Skeletal muscle satellite cell (primary cell): ENCODE results near the gene MAML3.

Source experiments
- H3K27me3 ChIP-seq: 2 replicates; pipeline ENCODE4 v1.7.0; 2013; ENCODE audit warnings: low read length; ENCODE audit not compliant: control insufficient read depth, insufficient read depth
- H3K36me3 ChIP-seq: 2 replicates; pipeline ENCODE4 v1.7.0; 2013; ENCODE audit warnings: mild to moderate bottlenecking, control low read depth, low read length; ENCODE audit not compliant: insufficient read depth
- H3K4me1 ChIP-seq: 2 replicates; pipeline ENCODE4 v1.7.0; 2013; ENCODE audit warnings: low read length; ENCODE audit not compliant: control insufficient read depth, insufficient read depth
- H3K4me2 ChIP-seq: 2 replicates; pipeline ENCODE4 v1.7.0; 2013; ENCODE audit warnings: mild to moderate bottlenecking, low read length
- H3K4me3 ChIP-seq: 2 replicates; pipeline ENCODE4 v1.7.0; 2013; ENCODE audit warnings: low read length
- H3K9ac ChIP-seq: 2 replicates; pipeline ENCODE4 v1.7.0; 2013; ENCODE audit warnings: mild to moderate bottlenecking, low read depth, low read length, moderate library complexity
- H3K9me3 ChIP-seq: replicated peaks from 2 replicates; pipeline ENCODE4 v1.7.0; 2013; ENCODE audit warnings: mild to moderate bottlenecking, control low read depth, low read length

The MAML3 gene

DNA sequence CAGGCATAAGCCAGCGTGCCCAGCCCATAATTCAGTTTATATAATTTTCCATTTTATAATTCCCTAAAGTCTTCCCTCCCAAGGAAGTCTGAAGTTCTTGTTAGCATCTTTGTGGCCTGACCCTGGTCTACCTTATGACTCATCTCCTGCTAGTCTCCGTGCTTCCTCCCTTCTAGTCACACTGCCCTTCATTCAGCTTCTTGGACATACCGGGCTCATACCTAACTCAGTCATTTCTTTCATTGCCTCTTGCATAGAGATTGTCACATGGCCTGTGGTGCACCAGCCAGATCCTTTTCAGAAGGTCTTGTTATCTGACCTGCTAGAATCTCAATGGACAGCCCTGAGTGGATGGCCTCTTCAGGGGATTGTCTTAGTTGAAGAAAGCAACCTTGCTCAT is 22.8 kb upstream of the MAML3 start:
- Histone ChIP-seq H3K4me2 (no peak overlapping the region), H3K36me3 (no peaks in the 10 kb centered on the region), H3K4me3 (no peak overlapping the region), H3K27me3 (no peaks in the 10 kb centered on the region), H3K4me1 (no peaks in the 10 kb centered on the region), H3K9ac (no peak overlapping the region), H3K9me3 (no peaks in the 10 kb centered on the region)

DNA sequence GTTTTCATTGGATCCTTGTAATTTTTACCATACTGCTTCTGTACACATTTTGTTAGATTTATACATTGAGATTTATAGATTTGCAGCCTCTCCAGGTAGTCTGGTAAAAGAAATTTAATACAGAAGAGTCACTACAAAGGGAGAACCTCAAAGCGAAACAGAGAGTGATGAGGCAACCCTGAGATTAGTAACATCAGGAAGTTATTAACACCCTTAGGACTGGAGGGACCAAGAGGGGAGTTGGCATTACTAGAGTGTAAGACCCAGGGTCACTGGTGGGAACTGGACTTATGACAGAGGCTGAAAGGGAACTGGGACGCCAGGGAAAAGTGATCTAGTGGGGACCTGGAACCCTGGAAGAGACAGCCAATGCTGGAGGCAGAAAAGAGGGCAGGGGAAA is 20.6 kb upstream of the MAML3 start:
- H3K27me3 ChIP-seq, result peaks cover 2% of the 10 kb centered on the region
- H3K4me2 ChIP-seq, result no peak overlapping the region
- H3K36me3 ChIP-seq, result no peaks in the 10 kb centered on the region
- no peak overlapping the region for H3K9ac ChIP-seq
- H3K4me1 ChIP-seq, result no peaks in the 10 kb centered on the region
- H3K9me3 ChIP-seq, result no peaks in the 10 kb centered on the region
- no peak overlapping the region for H3K4me3 ChIP-seq

DNA sequence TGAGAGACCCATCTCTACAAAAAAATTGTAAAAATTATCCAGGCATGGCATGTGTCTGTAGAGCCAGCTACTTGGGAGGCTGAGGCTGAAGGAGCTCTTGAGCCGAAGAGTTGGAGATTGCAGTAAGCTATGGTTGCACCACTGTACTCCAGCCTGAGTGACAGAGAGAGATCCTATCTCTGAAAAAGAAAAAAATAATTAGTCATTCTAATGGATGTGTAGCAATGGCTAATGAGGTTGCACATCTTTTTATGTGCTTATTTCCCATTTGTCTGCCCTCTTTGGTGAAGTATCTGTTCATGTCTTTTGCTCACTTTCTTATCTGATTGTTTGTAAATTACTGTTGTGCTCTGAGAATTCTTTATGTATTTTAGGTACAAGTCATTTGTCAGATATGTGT is 19.0 kb upstream of the MAML3 start:
- Histone ChIP-seq H3K4me3 (no peak overlapping the region), H3K4me1 (no peaks in the 10 kb centered on the region), H3K4me2 (no peak overlapping the region), H3K9me3 (no peaks in the 10 kb centered on the region), H3K36me3 (no peaks in the 10 kb centered on the region), H3K9ac (no peak overlapping the region), H3K27me3 (peaks cover 2% of the 10 kb centered on the region)

DNA sequence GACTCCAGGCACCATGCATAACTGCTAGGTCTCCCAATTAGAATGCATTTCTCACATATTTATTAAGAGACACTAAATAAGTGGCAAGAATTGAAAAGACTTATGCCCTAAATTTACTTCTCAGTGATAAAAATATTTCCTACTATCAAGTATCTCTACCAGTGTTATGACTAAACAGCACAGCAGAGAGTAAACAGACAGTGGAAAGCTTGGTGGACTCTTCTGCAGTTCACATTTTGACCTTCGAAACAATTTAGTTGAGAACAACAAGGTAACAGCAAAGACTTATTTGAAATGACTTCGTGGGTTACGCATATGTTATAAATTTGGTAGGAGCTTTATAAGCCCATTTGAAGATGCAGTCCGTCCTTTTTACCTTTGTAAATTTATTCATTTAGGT is 16.3 kb upstream of the MAML3 start:
- peaks cover 2% of the 10 kb centered on the region for H3K27me3 ChIP-seq
- no peaks in the 10 kb centered on the region for H3K4me1 ChIP-seq
- no peaks in the 10 kb centered on the region for H3K9me3 ChIP-seq
- no peaks in the 10 kb centered on the region for H3K36me3 ChIP-seq
- no peak overlapping the region for H3K4me2 ChIP-seq
- H3K9ac ChIP-seq, result no peak overlapping the region
- H3K4me3 ChIP-seq, result no peak overlapping the region

DNA sequence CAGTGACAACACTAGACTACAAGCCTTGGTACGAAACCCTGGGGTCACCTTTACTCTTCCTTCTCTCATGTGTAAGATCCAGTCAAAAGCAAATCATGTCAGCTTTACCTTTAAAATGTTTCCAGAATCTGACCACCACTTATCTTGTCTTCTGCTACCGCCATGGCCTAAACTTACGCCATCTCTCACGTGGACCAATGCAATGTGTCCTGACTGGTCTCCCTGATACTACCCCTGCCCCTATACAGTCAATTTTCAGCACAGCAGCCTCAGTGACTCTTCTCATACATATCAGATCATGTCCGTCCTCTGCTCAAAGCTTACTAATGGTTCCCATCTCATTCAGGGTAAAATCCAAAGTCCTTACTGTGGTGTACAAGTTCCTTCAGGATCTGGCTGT is 15.0 kb upstream of the MAML3 start:
- Histone ChIP-seq H3K4me2 (no peak overlapping the region), H3K36me3 (no peaks in the 10 kb centered on the region)

DNA sequence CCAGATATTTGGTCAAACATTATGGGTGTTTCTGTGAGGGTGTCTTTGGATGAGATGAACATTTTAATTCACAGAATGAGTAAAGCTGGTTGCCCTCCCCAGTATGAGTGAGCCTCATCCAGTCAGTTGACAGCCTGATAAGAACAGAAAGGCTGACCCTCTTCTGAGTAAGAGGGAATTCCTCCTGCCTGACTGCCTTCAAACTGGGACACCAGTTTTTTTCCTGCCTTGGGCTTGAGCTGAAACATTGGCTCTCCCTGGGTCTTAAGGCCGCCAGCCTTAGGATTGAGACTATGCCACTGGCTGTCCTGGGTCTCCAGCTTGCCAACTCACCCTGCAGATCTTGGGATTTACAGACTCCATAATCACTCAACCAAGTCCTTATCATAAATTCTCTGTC is 14.5 kb upstream of the MAML3 start:
- Histone ChIP-seq H3K4me3 (no peak overlapping the region), H3K27me3 (peaks cover 2% of the 10 kb centered on the region), H3K4me2 (no peak overlapping the region), H3K4me1 (peaks cover under 1% of the 10 kb centered on the region), H3K36me3 (no peaks in the 10 kb centered on the region), H3K9ac (no peak overlapping the region), H3K9me3 (no peaks in the 10 kb centered on the region)

More for the DNA sequence above, 15.0 kb upstream of the MAML3 start:
- Histone ChIP-seq H3K9me3 (no peaks in the 10 kb centered on the region), H3K4me1 (no peaks in the 10 kb centered on the region), H3K9ac (no peak overlapping the region), H3K27me3 (peaks cover 2% of the 10 kb centered on the region), H3K4me3 (no peak overlapping the region)

DNA sequence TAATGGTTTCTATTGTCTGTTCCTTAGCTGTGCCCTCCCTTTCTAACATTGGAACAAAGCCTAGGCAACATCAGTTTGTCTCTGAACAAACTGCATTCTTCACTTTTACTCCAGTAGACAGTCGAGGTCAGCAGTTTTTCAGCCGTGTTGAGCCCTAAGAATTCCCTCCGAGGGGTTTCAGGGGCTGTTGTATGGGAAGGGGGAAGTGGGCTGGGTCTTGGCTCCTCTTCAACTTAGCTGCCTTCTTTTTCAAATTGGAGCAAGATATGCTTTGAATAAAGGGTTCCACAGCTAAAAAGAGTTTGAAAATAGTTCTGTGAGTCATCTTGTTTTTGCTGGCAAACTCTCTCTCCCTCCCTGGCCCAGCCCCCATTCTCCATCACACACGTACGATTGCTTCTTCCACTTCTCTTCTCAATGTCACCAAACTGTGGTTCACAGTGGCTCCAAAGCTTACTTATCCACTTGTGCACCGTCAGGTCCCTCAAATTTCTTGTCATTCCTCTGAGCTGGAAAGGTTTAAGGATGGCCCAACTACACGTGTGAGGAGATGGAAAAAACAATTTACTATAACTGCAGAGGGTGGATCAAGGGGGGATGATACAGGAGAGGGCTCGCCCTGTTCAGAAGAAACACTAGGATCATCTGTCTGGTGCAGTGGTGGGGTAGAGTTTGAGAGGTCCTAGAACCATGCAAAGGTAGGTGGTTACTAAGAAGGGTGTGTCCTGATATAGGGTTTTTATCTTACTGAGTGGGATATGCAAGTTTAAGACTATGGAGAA is 9.2 kb upstream of the MAML3 start:
- H3K4me3 ChIP-seq, result peak overlapping the region; percentile 57
- peak overlapping the region; percentile 73 for H3K4me2 ChIP-seq
- H3K9ac ChIP-seq, result peak overlapping the region; percentile 40
- H3K27me3 ChIP-seq, result no peaks in the 10 kb centered on the region
- H3K4me1 ChIP-seq, result peaks cover 12% of the 10 kb centered on the region
- H3K36me3 ChIP-seq, result no peaks in the 10 kb centered on the region
- H3K9me3 ChIP-seq, result no peaks in the 10 kb centered on the region

DNA sequence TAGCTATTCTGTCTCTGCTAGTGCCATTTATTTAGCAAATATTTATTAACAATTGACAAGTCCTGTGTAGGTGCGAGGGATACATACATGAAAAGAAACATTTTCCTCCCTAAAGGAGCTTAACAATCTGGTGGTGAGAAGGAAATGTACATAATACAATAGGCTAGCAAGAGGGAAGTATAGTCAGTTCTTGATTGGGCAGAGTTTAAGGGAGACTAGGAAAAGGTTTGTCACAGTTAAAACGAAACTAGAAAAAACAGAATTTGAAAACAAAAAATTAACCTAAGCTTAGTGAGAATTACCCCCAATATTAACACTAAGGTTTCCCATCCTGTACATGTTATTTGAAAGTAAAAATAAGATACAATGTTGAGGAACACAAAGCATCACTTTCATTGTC is 8.6 kb upstream of the MAML3 start:
- Histone ChIP-seq H3K4me1 (peaks cover 12% of the 10 kb centered on the region), H3K27me3 (no peaks in the 10 kb centered on the region), H3K4me2 (peak overlapping the region; percentile 73), H3K4me3 (peak overlapping the region; percentile 57), H3K36me3 (no peaks in the 10 kb centered on the region), H3K9me3 (no peaks in the 10 kb centered on the region), H3K9ac (peak overlapping the region; percentile 40)

DNA sequence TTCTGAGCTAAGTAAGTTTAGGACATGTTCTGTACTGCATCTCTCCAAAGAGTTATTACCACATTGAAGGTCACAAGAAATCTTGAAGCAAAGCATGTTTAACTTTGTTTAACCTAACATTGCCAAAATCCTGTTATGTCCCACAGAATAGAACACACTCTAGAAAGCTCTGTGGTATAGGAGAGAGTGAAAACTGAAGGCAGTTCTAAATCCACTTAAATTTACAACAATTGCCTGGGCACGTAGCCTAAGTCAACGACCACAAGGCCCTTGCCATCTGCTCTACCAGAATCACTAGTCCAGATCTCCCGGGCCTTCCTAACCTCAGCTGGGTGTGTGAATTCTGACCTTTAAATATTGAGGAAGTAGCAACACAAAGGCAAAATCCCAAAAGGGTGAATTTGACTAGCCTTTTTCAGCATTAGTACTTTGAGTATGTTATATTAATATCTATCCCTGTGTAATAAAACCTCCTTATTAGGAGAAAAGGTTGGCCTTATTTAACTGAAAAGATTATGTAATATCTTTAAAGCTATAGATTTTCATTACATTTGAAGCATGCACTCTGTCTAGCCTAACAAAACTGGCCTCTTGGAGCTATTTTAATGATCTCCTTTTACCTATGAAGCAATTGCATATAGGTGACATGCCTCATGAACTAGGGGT is 4.5 kb upstream of the MAML3 start:
- Histone ChIP-seq H3K4me2 (no peak overlapping the region), H3K4me1 (peaks cover 17% of the 10 kb centered on the region), H3K4me3 (no peak overlapping the region), H3K27me3 (no peaks in the 10 kb centered on the region), H3K9me3 (no peaks in the 10 kb centered on the region), H3K36me3 (no peaks in the 10 kb centered on the region), H3K9ac (no peak overlapping the region)

DNA sequence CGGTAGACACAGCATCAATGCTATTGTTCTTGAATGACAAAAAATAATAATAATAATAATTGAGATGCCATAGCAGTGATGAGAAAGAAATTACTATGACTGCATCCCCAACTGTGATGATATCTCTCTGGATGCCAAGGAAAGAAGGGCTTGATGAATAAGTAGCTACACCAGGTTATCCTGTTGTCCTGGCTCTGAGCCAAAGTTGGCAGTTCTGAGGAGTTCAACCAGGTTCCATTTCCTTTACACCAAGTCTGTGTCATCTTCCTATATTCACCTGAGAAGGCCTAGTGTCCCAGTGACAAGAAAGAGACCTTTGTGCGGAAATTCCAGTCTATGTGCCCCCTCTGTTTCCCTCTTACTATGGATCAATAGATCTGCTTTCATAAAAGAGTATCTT is 3.4 kb upstream of the MAML3 start:
- Histone ChIP-seq H3K4me1 (peaks cover 10% of the 10 kb centered on the region), H3K9ac (no peak overlapping the region), H3K4me2 (no peak overlapping the region), H3K36me3 (no peaks in the 10 kb centered on the region), H3K9me3 (no peaks in the 10 kb centered on the region), H3K27me3 (no peaks in the 10 kb centered on the region), H3K4me3 (no peak overlapping the region)

DNA sequence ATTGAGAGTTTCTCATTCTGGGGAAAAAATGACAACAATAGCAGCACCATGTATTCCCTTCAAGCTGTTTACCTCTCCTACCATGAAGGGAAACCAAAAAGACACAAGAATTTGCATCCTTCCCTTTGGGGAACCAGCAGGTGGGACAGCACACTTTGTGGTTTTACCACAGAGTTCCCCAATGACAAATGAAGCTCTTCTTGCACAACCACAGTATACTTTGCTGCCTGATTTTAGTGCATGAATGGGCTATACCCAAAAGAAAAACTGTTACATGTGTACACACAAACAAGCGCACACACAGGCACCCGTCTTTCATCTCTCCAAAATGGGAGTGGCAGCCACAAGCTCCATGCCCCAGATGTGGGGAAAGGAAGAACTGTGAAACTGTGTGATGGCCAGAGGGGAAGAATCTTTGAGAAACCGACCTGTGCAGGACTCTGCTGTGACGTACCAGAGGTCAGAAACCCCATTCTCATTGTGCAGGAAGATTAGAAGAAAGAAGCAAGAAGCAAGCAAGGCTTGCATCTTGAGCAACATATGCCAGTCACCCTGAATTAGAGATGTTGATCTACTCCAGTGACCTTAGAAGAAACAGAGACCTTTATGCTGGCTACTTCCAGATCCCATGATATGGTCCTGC is 2.7 kb upstream of the MAML3 start:
- no peak overlapping the region for H3K4me3 ChIP-seq
- H3K27me3 ChIP-seq, result no peaks in the 10 kb centered on the region
- peaks cover 11% of the 10 kb centered on the region for H3K4me1 ChIP-seq
- no peak overlapping the region for H3K4me2 ChIP-seq
- H3K36me3 ChIP-seq, result no peaks in the 10 kb centered on the region
- no peaks in the 10 kb centered on the region for H3K9me3 ChIP-seq
- no peak overlapping the region for H3K9ac ChIP-seq
